WTC11 (cell line): ENCODE measurements around the gene UBXN6. TPM values are rescaled to one million over a fixed set of nuclear protein-coding genes. Genes with fewer than 3 reads are reported as not detected.

ENCODE experiments used
- ATAC-seq: fragments of 200-7000 bp; cut with Tn5 transposase; 2 replicates; pipeline ENCODE4 v1.10.0; 2021; ENCODE audit warnings: mild to moderate bottlenecking, moderate library complexity
- CTCF ChIA-PET: fragments of 300-600 bp; sonication (Branson Sonifier 250); formaldehyde crosslinking; loops from one replicate; lab custom pipeline; 2021; ENCODE audit warnings: antibody characterized with exemption; lab: Charles Lee
- POLR2A ChIA-PET: fragments of 350-600 bp; sonication (Branson Sonifier 250); formaldehyde crosslinking; loops from one replicate; lab custom pipeline; 2021; ENCODE audit warnings: antibody characterized with exemption; lab: Charles Lee
- DNase-seq: peaks from one replicate; pipeline ENCODE4 v3.0.0; 2021; ENCODE audit warnings: low spot score
- H3K27ac Mint-ChIP-seq: 2 replicates; pipeline ENCODE4 v1.8.0; 2021; ENCODE audit warnings: mixed read lengths
- H3K27me3 Mint-ChIP-seq: 2 replicates; pipeline ENCODE4 v1.8.0; 2021; ENCODE audit warnings: low read depth, mild to moderate bottlenecking, moderate library complexity, mixed read lengths
- H3K36me3 Mint-ChIP-seq: 2 replicates; pipeline ENCODE4 v1.8.0; 2021; ENCODE audit warnings: mixed read lengths
- H3K4me1 Mint-ChIP-seq: 2 replicates; pipeline ENCODE4 v1.8.0; 2022; ENCODE audit warnings: mixed read lengths
- H3K4me3 Mint-ChIP-seq: 2 replicates; pipeline ENCODE4 v1.8.0; 2021; ENCODE audit warnings: mild to moderate bottlenecking, moderate library complexity, mixed read lengths
- H3K9me3 Mint-ChIP-seq: 2 replicates; pipeline ENCODE4 v1.8.0; 2021; ENCODE audit warnings: mixed read lengths
- CREM ChIP-seq: sonication (generic); formaldehyde crosslinking; IDR thresholded peaks from 2 replicates; pipeline ENCODE4 v1.8.1; 2022; ENCODE audit warnings: mild to moderate bottlenecking, missing genetic modification reagents, moderate library complexity
- EMX1 ChIP-seq: fragments of 250-450 bp; sonication (Bioruptor Pico); IDR thresholded peaks from 2 replicates; pipeline ENCODE4 v1.8.0; 2021; ENCODE audit warnings: mild to moderate bottlenecking
- FOXK1 ChIP-seq: sonication (generic); formaldehyde crosslinking; IDR thresholded peaks from 2 replicates; pipeline ENCODE4 v1.8.0; 2022; ENCODE audit warnings: mild to moderate bottlenecking, moderate library complexity, missing genetic modification reagents
- GABPB1 ChIP-seq: sonication (generic); formaldehyde crosslinking; IDR thresholded peaks from 2 replicates; pipeline ENCODE4 v1.8.1; 2023; ENCODE audit warnings: mild to moderate bottlenecking, missing genetic modification reagents
- KAT7 ChIP-seq: sonication (generic); formaldehyde crosslinking; IDR thresholded peaks from 2 replicates; pipeline ENCODE4 v1.8.1; 2023; ENCODE audit warnings: missing genetic modification reagents, mild to moderate bottlenecking, borderline replicate concordance
- MYBL2 ChIP-seq: sonication (generic); formaldehyde crosslinking; IDR thresholded peaks from 2 replicates; pipeline ENCODE4 v1.8.1; 2023; ENCODE audit warnings: mild to moderate bottlenecking, moderate library complexity, missing genetic modification reagents
- NFATC4 ChIP-seq: fragments of 250-450 bp; sonication (Bioruptor Pico); IDR thresholded peaks from 2 replicates; pipeline ENCODE4 v1.9.0; 2021; ENCODE audit warnings: mild to moderate bottlenecking
- NFYB ChIP-seq: sonication (generic); formaldehyde crosslinking; conservative IDR thresholded peaks from 2 replicates; pipeline ENCODE4 v1.8.0; 2022; ENCODE audit warnings: low read depth, missing genetic modification reagents
- NR3C1 ChIP-seq: sonication (generic); formaldehyde crosslinking; conservative IDR thresholded peaks from 2 replicates; pipeline ENCODE4 v1.8.1; 2023; ENCODE audit warnings: low read depth, mild to moderate bottlenecking, missing genetic modification reagents
- RELA ChIP-seq: sonication (generic); formaldehyde crosslinking; IDR thresholded peaks from 2 replicates; pipeline ENCODE4 v1.8.1; 2022; ENCODE audit warnings: missing genetic modification reagents, mild to moderate bottlenecking, borderline replicate concordance
- SMAD4 ChIP-seq: sonication (generic); formaldehyde crosslinking; IDR thresholded peaks from 2 replicates; pipeline ENCODE4 v1.8.0; 2022; ENCODE audit warnings: mild to moderate bottlenecking, missing genetic modification reagents
- SP1 ChIP-seq: sonication (generic); formaldehyde crosslinking; conservative IDR thresholded peaks from 2 replicates; pipeline ENCODE4 v1.8.1; 2022; ENCODE audit warnings: missing genetic modification reagents
- TCF7 ChIP-seq: sonication (generic); formaldehyde crosslinking; IDR thresholded peaks from 2 replicates; pipeline ENCODE4 v1.8.0; 2022; ENCODE audit warnings: mild to moderate bottlenecking, low read depth, missing genetic modification reagents, moderate library complexity
- TEAD1 ChIP-seq: sonication (generic); formaldehyde crosslinking; IDR thresholded peaks from 2 replicates; pipeline ENCODE4 v1.8.0; 2022; ENCODE audit warnings: mild to moderate bottlenecking, missing genetic modification reagents
- TEAD4 ChIP-seq: sonication (generic); formaldehyde crosslinking; IDR thresholded peaks from 2 replicates; pipeline ENCODE4 v1.8.0; 2022; ENCODE audit warnings: mild to moderate bottlenecking, missing genetic modification reagents
- TP53 ChIP-seq: sonication (generic); formaldehyde crosslinking; IDR thresholded peaks from 2 replicates; pipeline ENCODE4 v1.8.1; 2023; ENCODE audit warnings: mild to moderate bottlenecking, missing genetic modification reagents
- ZBTB21 ChIP-seq: sonication (generic); formaldehyde crosslinking; IDR thresholded peaks from 2 replicates; pipeline ENCODE4 v1.8.1; 2023; ENCODE audit warnings: mild to moderate bottlenecking, missing genetic modification reagents, borderline replicate concordance
- ZNF138 ChIP-seq: sonication (generic); formaldehyde crosslinking; conservative IDR thresholded peaks from 2 replicates; pipeline ENCODE4 v1.8.1; 2022; ENCODE audit warnings: mild to moderate bottlenecking, moderate library complexity, missing genetic modification reagents
- ZNF219 ChIP-seq: sonication (generic); formaldehyde crosslinking; IDR thresholded peaks from 2 replicates; pipeline ENCODE4 v1.8.0; 2023; ENCODE audit warnings: missing genetic modification reagents, mild to moderate bottlenecking, borderline replicate concordance
- ZNF263 ChIP-seq: sonication (generic); formaldehyde crosslinking; IDR thresholded peaks from 2 replicates; pipeline ENCODE4 v1.8.1; 2022; ENCODE audit warnings: low read depth, mild to moderate bottlenecking, moderate library complexity, missing genetic modification reagents
- ZNF317 ChIP-seq: sonication (generic); formaldehyde crosslinking; IDR thresholded peaks from 2 replicates; pipeline ENCODE4 v1.8.1; 2023; ENCODE audit warnings: low read depth, mild to moderate bottlenecking, moderate library complexity, missing genetic modification reagents, borderline replicate concordance
- total RNA-seq: library from RNA; stranded (reverse); gene quantifications from 3 replicates; pipeline ENCODE4 v1.2.3, GENCODE V29; 2021
- TF ChIP-seq, protein P1 (sequence below): sonication (generic); formaldehyde crosslinking; IDR thresholded peaks from 2 replicates; pipeline ENCODE4 v1.8.1; 2022; ENCODE audit warnings: mild to moderate bottlenecking, moderate library complexity, missing genetic modification reagents
- TF ChIP-seq, protein P2 (sequence below): sonication (generic); formaldehyde crosslinking; IDR thresholded peaks from 2 replicates; pipeline ENCODE4 v1.8.1; 2022; ENCODE audit warnings: low read depth, mild to moderate bottlenecking, moderate library complexity, missing genetic modification reagents, borderline replicate concordance
- TF ChIP-seq, protein P3 (sequence below): sonication (generic); formaldehyde crosslinking; IDR thresholded peaks from 2 replicates; pipeline ENCODE4 v1.8.0; 2022; ENCODE audit warnings: mild to moderate bottlenecking, missing genetic modification reagents
- TF ChIP-seq, protein P4 (sequence below): sonication (generic); formaldehyde crosslinking; IDR thresholded peaks from 2 replicates; pipeline ENCODE4 v1.8.0; 2022; ENCODE audit warnings: mild to moderate bottlenecking, missing genetic modification reagents
- TF ChIP-seq, protein P5 (sequence below): sonication (generic); formaldehyde crosslinking; IDR thresholded peaks from 2 replicates; pipeline ENCODE4 v1.8.0; 2022; ENCODE audit warnings: mild to moderate bottlenecking, missing genetic modification reagents

UBXN6 gene
- total RNA-seq, 1 experiment from 2014 or later = 34.8 TPM

DNA sequence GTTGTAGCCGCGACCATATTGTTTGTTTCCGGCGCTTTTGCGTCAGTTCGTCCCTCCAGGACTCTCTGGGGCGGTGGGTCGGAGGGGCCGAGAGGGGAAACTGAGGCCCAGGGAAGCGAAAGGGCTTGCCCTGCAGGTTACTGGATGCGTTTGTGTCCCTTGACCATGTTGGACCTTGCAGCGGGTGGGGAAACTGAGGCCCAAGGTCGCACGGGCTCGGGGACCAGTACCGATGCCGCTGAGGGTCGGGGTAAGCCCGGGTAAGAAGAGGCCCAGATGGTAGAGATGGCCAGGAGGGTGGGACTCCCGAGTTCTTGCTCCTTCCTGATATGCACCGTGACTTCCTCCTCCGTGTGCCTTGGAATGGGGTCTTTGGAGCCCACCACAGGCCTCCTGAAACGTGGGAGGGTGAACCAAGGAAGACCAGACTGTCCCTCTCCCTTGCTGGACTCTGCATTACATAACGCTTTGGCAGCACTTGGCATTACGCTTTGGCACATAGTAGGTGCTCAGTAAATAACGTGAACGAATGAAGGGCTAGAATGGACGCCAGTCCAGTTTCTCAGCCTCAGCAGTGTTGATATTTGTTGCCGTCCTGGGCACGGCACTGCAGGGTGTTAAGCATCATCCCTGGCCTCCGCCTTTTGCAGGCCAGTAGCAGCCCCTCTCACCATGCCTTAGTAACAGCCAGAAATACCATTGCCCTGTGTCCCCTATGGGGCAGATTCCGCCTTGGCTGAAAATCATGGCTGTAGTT, 54.4 kb downstream of the UBXN6 start:
- H3K36me3 Mint-ChIP-seq = peaks cover 24% of the 10 kb centered on the region
- DNase-seq (no peak), ATAC-seq (no peak)
- peak overlapping the region; percentile 93 for H3K27ac Mint-ChIP-seq
- CTCF ChIA-PET = interaction anchor here (1.0 to 1.4 kb wide), 2 partner anchors 12 to 120 kb away, joined by 3 to 11 read pairs; no protein-coding TSS in a partner anchor
- no peaks in the 10 kb centered on the region for H3K27me3 Mint-ChIP-seq
- TF ChIP-seq MYBL2 (CRISPR knock-in tag) (peak; percentile 5; the same call in 1 of the 2 replicates), EMX1 (CRISPR knock-in tag) (peak; percentile 45; the same call in 1 of the 2 replicates), RELA (CRISPR knock-in tag) (no peak), TEAD4 (0 out of 2 replicates have a peak, but pooled peaks have one; percentile 21), SMAD4 (CRISPR knock-in tag) (no peak), NFATC4 (CRISPR knock-in tag) (peak; percentile 53; the same call in 1 of the 2 replicates)
- TF ChIP-seq, protein P1, sequence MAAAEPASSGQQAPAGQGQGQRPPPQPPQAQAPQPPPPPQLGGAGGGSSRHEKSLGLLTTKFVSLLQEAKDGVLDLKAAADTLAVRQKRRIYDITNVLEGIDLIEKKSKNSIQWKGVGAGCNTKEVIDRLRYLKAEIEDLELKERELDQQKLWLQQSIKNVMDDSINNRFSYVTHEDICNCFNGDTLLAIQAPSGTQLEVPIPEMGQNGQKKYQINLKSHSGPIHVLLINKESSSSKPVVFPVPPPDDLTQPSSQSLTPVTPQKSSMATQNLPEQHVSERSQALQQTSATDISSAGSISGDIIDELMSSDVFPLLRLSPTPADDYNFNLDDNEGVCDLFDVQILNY (CRISPR knock-in tag) = no peak
- peaks cover 64% of the 10 kb centered on the region for H3K4me1 Mint-ChIP-seq
- H3K9me3 Mint-ChIP-seq = no peaks in the 10 kb centered on the region
- POLR2A ChIA-PET = no interaction called here
- H3K4me3 Mint-ChIP-seq = peak overlapping the region; percentile 96

DNA sequence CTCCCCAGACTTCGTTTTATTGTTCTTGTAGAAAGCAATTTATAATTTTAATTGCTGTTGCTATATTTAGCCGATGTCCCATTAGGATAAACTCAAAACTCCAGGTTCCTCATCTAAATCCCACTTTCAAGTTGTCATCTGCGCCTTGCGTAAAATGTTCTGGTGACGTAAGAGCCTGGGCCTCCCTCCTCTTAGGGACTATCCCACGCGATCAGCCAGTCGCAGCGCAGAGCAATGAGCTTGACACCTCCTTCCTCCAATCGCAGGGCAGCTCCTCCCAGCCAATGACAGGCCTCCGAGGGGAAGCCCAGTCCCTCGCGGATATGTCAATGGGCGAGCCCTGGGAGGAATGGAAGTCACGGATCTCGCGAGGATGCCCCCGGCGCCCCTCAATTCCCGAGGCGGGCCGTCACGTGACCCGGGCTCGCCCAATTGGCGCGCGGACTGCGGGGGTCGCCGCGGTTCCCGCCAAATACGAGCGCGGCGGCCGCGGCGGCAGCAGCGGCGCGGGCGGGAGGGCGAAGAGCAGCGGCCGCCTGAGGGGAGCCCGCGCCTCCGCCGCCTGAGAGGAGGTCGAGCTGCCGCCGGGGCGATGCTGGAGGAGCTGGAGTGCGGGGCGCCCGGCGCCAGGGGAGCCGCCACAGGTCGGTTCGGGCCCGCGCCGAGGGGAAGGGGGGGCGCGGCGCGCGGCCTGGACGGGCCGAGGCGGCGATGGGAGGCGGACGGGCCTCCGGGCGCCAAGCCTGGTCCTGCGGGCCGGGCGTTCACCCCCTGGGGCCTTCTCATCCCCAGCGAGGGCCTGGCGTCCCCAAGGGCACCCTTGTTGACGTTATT, 55.2 kb downstream of the UBXN6 start, which contains the start of gene CHAF1A:
TSS of gene CHAF1A (plus strand) at position 470 of the 834 bp plus-strand sequence. CDS start at position 593, 123 bp downstream.
- ATAC-seq (peak; percentile 96), DNase-seq (peak; percentile 99)
- peak within 1 kb of the TSS; percentile 96 for H3K4me3 Mint-ChIP-seq
- H3K27ac Mint-ChIP-seq = peak within 1 kb of the TSS; percentile 97
- H3K27me3 Mint-ChIP-seq = no peaks in the 10 kb centered on the region
- ChIA-PET POLR2A (interaction anchor here (1.0 to 1.6 kb wide), 4 partner anchors 11 to 69 kb away, joined by 3 to 6 read pairs (median 4); no protein-coding TSS in a partner anchor), CTCF (interaction anchor here (0.5 to 1.4 kb wide), 25 partner anchors 8 to 262 kb away, joined by 3 to 20 read pairs (median 4); partner anchors contain the start of genes HDGFL2, PLIN5 and YJU2)
- peaks cover 58% of the 10 kb centered on the region for H3K4me1 Mint-ChIP-seq
- no peaks in the 10 kb centered on the region for H3K9me3 Mint-ChIP-seq
- peaks cover 22% of the 10 kb centered on the region for H3K36me3 Mint-ChIP-seq
- TF ChIP-seq ZBTB21 (peak; percentile 74; the same call in 1 of the 2 replicates), TCF7 (peak; percentile 56; the same call in 1 of the 2 replicates), GABPB1 (peak; percentile 49; the same call in 1 of the 2 replicates), NR3C1 (CRISPR knock-in tag) (no peak), FOXK1 (CRISPR knock-in tag) (0 out of 2 replicates have a peak, but pooled peaks have one; percentile 53), ZNF263 (no peak), ZNF219 (CRISPR knock-in tag) (no peak), SP1 (peak; percentile 78), TEAD1 (CRISPR knock-in tag) (0 out of 2 replicates have a peak, but pooled peaks have one; percentile 15), CREM (CRISPR knock-in tag) (peak; percentile 59; the same call in 1 of the 2 replicates), ZNF138 (CRISPR knock-in tag) (no peak), NFYB (peak; percentile 97), KAT7 (peak; percentile 70; the same call in 1 of the 2 replicates), EMX1 (CRISPR knock-in tag) (no peak), TP53 (CRISPR knock-in tag) (peak; percentile 46; the same call in 1 of the 2 replicates), ZNF317 (CRISPR knock-in tag) (0 out of 2 replicates have a peak, but pooled peaks have one; percentile 22)
- TF ChIP-seq, protein P2, sequence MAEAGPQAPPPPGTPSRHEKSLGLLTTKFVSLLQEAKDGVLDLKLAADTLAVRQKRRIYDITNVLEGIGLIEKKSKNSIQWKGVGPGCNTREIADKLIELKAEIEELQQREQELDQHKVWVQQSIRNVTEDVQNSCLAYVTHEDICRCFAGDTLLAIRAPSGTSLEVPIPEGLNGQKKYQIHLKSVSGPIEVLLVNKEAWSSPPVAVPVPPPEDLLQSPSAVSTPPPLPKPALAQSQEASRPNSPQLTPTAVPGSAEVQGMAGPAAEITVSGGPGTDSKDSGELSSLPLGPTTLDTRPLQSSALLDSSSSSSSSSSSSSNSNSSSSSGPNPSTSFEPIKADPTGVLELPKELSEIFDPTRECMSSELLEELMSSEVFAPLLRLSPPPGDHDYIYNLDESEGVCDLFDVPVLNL (CRISPR knock-in tag) = peak; percentile 71; the same call in 1 of the 2 replicates
- TF ChIP-seq, protein P3, sequence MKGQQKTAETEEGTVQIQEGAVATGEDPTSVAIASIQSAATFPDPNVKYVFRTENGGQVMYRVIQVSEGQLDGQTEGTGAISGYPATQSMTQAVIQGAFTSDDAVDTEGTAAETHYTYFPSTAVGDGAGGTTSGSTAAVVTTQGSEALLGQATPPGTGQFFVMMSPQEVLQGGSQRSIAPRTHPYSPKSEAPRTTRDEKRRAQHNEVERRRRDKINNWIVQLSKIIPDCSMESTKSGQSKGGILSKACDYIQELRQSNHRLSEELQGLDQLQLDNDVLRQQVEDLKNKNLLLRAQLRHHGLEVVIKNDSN (CRISPR knock-in tag) = peak; percentile 97
- TF ChIP-seq, protein P4, sequence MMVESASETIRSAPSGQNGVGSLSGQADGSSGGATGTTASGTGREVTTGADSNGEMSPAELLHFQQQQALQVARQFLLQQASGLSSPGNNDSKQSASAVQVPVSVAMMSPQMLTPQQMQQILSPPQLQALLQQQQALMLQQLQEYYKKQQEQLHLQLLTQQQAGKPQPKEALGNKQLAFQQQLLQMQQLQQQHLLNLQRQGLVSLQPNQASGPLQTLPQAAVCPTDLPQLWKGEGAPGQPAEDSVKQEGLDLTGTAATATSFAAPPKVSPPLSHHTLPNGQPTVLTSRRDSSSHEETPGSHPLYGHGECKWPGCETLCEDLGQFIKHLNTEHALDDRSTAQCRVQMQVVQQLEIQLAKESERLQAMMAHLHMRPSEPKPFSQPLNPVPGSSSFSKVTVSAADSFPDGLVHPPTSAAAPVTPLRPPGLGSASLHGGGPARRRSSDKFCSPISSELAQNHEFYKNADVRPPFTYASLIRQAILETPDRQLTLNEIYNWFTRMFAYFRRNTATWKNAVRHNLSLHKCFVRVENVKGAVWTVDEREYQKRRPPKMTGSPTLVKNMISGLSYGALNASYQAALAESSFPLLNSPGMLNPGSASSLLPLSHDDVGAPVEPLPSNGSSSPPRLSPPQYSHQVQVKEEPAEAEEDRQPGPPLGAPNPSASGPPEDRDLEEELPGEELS (CRISPR knock-in tag) = peak; percentile 80; the same call in 1 of the 2 replicates
- TF ChIP-seq, protein P1 (CRISPR knock-in tag) = peak; percentile 98
- TF ChIP-seq, protein P5, sequence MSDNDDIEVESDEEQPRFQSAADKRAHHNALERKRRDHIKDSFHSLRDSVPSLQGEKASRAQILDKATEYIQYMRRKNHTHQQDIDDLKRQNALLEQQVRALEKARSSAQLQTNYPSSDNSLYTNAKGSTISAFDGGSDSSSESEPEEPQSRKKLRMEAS (CRISPR knock-in tag) = peak; percentile 80; the same call in 1 of the 2 replicates
